LNCaP clone FGC (cell line): ENCODE measurements around the gene KCTD6.

Experiments used
- DNase-seq: peaks from one replicate; pipeline ENCODE4 v3.0.0-alpha.2; 2011; ENCODE audit warnings: low read depth
- H3K4me3 ChIP-seq: 2 replicates; pipeline ENCODE4 v1.5.1; 2011; ENCODE audit warnings: mild to moderate bottlenecking, low read depth, low read length, control low read depth
- TF ChIP-seq, protein P1 (sequence below): IDR thresholded peaks from 2 replicates; pipeline ENCODE4 v1.5.1; 2012; ENCODE audit warnings: mild to moderate bottlenecking; ENCODE audit not compliant: control insufficient read depth, insufficient read depth; ENCODE audit errors: extremely low read depth

The KCTD6 gene

DNA sequence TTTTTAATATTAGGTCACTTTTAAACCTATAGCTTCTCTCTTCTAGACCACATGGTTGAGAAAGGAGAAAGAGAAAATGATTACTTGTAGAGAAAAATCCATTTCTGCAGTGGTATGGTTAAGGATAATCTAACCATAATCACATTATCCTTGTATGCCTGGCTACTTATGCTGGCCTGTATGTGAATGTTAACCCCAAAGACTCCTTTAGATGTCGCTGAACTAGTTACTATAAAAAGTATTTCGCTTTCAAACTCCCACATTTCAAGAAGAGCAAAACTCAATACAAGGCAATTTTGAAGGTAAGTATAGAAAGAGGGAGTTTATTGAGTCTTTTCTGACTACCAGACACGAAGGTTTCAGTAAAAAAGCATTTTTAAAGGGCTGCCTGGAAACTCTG is 2.2 kb downstream of the KCTD6 start:
- TF ChIP-seq, protein P1, sequence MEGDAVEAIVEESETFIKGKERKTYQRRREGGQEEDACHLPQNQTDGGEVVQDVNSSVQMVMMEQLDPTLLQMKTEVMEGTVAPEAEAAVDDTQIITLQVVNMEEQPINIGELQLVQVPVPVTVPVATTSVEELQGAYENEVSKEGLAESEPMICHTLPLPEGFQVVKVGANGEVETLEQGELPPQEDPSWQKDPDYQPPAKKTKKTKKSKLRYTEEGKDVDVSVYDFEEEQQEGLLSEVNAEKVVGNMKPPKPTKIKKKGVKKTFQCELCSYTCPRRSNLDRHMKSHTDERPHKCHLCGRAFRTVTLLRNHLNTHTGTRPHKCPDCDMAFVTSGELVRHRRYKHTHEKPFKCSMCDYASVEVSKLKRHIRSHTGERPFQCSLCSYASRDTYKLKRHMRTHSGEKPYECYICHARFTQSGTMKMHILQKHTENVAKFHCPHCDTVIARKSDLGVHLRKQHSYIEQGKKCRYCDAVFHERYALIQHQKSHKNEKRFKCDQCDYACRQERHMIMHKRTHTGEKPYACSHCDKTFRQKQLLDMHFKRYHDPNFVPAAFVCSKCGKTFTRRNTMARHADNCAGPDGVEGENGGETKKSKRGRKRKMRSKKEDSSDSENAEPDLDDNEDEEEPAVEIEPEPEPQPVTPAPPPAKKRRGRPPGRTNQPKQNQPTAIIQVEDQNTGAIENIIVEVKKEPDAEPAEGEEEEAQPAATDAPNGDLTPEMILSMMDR = no peak
- DNase-seq = no peak
- H3K4me3 ChIP-seq = no peak overlapping the region

DNA sequence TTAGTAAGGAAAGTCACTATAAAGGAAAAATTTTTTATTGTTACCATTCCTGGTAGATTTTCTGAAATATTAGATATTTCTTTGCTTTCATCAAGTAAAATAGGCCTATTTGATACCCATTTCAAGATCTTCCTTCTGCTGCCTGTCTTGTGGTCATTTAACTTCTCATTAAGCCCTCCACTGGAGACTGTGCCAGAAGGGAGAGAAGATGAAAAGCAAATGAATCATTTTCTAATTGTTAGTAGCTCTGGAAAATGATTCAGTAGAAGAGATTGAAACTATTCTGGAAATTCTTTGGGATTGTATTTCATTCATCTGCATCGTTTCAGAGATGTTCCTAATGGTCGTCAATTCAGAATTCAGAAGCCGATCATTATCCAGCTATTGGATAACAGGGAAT is 3.2 kb downstream of the KCTD6 start:
- TF ChIP-seq, protein P1 = no peak
- DNase-seq = no peak
- H3K4me3 ChIP-seq = no peak overlapping the region

DNA sequence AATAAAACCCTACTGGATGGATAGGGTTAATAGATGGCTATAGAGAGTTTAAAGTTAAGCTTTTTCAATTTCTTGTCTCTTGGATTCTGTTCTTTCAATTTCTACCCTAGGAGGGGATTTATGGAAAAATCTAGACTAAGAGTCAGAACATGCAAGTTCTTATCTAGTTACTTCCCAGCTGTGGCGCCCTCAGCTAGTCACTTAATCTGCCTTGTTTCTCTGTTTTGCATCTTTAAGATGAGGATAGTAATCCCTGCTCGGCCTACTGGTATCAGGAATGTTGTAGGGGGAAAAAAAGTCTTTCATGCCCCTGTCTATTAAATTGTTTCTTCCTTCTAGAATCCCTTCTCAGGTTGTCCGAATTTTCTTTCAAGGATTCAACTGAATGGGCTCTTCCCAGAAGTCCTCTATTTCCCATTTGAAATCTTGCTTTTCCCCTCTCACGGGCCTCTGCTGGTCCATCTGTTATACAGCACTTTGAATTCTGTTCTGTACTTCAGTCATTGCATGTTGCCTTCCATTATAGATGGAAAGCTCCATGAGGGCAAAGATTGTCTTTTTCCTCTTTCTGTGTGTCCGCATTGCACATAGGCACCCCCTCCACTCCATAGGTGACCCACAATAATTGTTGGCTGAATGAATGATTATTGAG is 4.4 kb downstream of the KCTD6 start:
- no peak overlapping the region for H3K4me3 ChIP-seq
- TF ChIP-seq, protein P1 = no peak
- no peak for DNase-seq

DNA sequence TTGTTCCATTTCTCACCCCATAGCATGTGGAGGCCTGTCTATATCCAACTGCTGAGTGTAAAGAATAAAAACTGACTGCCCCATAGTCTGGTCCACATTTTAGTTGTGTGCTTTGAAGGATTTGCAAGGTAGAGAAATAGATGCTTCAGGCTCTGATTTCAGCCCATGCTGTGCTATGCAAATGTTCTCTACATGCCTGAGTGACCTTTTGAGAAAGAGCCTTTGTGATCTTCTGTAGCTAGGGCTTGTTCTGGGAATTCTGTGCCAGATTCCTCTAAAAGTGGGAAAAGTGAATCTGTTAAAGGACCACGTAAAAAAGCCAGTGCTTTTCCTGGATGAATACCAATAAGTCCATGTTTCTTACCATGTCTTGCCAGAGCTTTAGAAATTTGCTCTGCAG is 5.2 kb downstream of the KCTD6 start:
- no peak overlapping the region for H3K4me3 ChIP-seq
- TF ChIP-seq, protein P1 = no peak
- DNase-seq = no peak

DNA sequence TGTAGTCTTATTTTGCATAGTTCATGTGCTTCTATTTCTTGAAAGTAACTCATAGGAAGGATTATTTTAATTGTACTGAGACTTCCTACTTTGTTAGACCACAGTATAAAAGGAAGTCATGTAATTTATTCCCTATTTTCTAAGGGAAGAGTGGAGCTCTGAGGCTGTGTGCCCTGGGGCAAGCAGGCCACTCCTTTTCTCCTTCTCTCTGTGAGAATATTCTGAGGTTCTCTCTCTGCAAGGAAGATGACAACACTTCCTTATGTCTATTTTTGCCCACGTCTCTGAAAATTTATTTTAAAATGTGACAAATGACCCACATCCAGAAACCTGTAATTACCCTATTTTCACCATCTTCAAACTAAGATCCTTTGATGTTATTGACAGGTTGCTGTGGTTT is 11.0 kb downstream of the KCTD6 start:
- no peak for DNase-seq
- TF ChIP-seq, protein P1 = no peak
- no peak overlapping the region for H3K4me3 ChIP-seq

DNA sequence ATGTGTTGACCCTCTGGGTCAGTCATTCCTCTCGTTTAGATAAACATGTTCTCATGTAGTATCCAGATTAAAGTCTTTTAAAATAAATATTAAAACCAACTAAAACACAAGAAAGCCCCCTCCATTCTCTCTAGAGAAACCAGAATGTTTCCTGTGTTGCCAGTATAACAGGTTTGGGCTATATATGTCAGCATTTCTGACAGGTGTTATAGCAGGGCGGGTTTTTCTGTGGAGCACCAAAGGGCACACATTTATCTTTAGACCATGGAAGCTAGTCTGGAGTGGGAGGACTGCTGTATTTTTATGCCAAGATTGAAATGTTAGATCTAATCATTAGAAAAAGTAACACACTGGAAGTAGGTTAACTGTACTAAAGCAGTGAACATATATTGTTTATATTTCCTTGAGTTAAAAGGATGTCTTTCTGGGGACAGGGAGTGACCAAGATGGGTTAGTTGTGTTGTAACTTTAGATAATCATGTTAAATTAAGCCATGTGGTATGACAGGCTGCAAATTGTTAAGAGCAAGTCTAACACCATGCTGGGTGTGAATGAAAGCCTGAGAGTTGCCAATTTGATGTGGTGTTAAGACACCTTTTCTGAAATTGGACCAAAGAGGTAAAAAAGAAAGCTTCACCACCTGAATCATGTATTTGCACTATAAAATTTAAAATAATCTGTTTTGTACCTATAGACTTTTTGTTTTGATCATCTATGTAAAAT is 15.6 kb downstream of the KCTD6 start:
- no peak for DNase-seq
- no peak overlapping the region for H3K4me3 ChIP-seq
- TF ChIP-seq, protein P1 = no peak
